ENCODE measurements around the gene COG5.

Gene COG5

GRCh38 chr7:107154826-107155225 is 408.9 kb downstream of the COG5 start:
- TF ChIP-seq, protein P1, sequence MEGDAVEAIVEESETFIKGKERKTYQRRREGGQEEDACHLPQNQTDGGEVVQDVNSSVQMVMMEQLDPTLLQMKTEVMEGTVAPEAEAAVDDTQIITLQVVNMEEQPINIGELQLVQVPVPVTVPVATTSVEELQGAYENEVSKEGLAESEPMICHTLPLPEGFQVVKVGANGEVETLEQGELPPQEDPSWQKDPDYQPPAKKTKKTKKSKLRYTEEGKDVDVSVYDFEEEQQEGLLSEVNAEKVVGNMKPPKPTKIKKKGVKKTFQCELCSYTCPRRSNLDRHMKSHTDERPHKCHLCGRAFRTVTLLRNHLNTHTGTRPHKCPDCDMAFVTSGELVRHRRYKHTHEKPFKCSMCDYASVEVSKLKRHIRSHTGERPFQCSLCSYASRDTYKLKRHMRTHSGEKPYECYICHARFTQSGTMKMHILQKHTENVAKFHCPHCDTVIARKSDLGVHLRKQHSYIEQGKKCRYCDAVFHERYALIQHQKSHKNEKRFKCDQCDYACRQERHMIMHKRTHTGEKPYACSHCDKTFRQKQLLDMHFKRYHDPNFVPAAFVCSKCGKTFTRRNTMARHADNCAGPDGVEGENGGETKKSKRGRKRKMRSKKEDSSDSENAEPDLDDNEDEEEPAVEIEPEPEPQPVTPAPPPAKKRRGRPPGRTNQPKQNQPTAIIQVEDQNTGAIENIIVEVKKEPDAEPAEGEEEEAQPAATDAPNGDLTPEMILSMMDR (IDR thresholded peaks at IDR 0.05; ENCODE audit: low read depth, low read length, missing control alignments) = no peak
- DNase-seq (ENCODE audit: low read depth) = no peak
- in situ Hi-C loops (cut with HindIII; ENCODE audit: low sequenced_read_pairs) = no loop called here
- H3K4me3 ChIP-seq (ENCODE audit: low read depth, low read length) = no peak overlapping the region

DNA sequence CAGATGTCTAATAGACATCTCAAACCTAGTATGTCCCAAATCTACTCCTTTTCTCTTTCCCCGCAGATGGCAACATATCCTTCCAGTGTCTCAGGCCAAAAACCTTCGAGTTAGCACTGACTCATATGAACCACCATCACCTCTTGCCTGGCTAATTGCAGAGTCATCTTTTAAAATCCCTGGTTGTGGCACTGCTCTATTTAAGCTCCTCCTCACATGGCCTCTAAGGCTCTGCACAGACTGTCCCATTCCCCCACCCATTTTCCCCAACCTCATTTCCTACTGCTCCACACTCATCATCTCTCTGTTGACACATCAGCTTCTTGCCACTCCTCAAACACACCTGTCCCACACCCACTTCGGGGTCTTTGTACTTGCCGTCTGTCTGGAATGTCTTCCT is 411.7 kb downstream of the COG5 start:
- in situ Hi-C loops (cut with HindIII; ENCODE audit: low sequenced_read_pairs) = no loop called here
- H3K4me3 ChIP-seq (ENCODE audit: low read depth, low read length) = no peak overlapping the region
- DNase-seq (ENCODE audit: low read depth) = no peak
- TF ChIP-seq, protein P1 (IDR thresholded peaks at IDR 0.05; ENCODE audit: low read depth, low read length, missing control alignments) = no peak
